K562 treated with DMSO at 1 percent for 48 hours (cell line): ENCODE measurements around the gene ATAD1. TPM values are rescaled to one million over a fixed set of nuclear protein-coding genes. Genes with fewer than 3 reads are reported as not detected.

Experiments used
- total RNA-seq: library from RNA; unstranded; fragments of 300-600 nt; gene quantifications from 2 replicates; pipeline ENCODE4 v1.2.3, GENCODE V29; 2022; ENCODE audit warnings: low replicate concordance; ENCODE audit errors: extremely low read depth

The ATAD1 gene, protein sequence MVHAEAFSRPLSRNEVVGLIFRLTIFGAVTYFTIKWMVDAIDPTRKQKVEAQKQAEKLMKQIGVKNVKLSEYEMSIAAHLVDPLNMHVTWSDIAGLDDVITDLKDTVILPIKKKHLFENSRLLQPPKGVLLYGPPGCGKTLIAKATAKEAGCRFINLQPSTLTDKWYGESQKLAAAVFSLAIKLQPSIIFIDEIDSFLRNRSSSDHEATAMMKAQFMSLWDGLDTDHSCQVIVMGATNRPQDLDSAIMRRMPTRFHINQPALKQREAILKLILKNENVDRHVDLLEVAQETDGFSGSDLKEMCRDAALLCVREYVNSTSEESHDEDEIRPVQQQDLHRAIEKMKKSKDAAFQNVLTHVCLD
- total RNA-seq = not detected in 2 replicates

DNA sequence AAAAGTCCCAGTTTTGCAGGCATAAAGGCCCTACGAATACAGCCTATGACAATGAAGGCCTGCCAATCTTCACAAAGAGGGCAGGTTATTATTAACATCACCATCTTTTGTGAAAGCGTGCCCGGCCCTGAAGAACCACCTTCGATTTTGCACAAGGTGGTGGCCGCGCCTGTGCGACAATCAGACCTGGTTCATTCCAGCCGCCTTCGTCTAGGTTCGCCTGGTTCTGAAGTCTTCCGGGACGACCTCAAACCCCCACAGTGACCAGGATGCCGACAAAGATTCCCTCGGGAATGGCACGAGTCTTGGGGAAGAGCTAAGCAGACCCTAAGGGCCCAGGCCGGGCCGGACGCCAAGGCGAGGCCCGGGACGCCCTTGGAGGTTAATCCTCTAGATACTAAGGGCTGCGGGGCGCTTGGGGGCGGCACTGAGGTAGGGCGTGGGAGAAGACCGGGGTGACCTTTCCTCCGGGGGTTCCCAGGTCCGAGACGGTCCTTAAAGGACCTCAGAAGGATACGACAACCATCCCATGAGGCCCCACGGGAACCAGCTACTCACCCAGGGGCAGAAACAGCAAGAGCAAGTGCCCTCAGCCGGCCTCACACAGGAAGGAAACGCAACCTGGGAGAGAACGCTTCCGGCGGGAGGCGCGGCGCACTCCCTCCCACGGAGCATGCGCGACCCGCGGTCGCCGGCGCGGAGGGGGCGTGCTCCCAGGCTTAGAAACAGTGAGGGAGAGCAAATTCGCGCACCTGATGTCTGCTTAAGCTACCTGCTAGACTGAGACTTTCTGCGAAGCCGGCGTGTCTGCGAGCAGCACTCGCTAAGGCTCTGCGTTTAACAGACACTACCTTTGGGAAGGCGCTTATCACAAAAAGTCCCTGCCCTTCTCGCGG, at the start of gene ATAD1:
Gene ATAD1, minus strand, starts transcription at position 618 of the 896 bp plus-strand sequence. CDS start 3,627 bp downstream, outside the sequence.

DNA sequence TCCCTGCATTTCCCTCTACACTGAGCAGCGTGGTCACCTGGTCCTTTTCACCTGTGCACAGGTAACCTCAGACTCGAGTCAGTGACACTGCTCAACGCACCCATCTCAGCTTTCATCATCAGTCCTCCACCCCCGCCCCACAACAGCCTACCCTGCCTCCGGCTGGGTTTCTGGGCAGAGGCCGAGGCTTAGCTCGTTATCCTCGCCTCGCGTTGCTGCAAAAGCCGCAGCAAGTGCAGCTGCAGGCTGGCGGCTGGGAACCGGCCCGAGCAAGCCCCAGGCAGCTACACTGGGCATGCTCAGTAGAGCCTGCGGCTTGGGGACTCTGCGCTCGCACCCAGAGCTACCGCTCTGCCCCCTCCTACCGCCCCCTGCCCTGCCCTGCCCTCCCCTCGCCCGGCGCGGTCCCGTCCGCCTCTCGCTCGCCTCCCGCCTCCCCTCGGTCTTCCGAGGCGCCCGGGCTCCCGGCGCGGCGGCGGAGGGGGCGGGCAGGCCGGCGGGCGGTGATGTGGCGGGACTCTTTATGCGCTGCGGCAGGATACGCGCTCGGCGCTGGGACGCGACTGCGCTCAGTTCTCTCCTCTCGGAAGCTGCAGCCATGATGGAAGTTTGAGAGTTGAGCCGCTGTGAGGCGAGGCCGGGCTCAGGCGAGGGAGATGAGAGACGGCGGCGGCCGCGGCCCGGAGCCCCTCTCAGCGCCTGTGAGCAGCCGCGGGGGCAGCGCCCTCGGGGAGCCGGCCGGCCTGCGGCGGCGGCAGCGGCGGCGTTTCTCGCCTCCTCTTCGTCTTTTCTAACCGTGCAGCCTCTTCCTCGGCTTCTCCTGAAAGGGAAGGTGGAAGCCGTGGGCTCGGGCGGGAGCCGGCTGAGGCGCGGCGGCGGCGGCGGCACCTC, 45.3 kb upstream of the ATAD1 start, which contains the start of the genes KLLN and PTEN:
Gene KLLN, minus strand, starts transcription at position 481 of the 891 bp plus-strand sequence. CDS start 1,046 bp downstream, outside the sequence.
Gene PTEN, plus strand, starts transcription at position 573 of the 891 bp plus-strand sequence. CDS start 845 bp downstream, outside the sequence.

Other genes starting within 250 kb of the ATAD1 start
- gene PAPSS2, start 158.3 kb downstream of the ATAD1 start, total RNA-seq = not detected in 2 replicates
- gene KLLN, start 45.3 kb upstream of the ATAD1 start, total RNA-seq = not detected in 2 replicates
- not detected in 2 replicates for gene PTEN, start 45.4 kb upstream of the ATAD1 start, total RNA-seq